Ovary (tissue), 9 donors: ENCODE data around the gene SPACA7. TPM values are rescaled to one million over a fixed set of nuclear protein-coding genes. Genes with fewer than 3 reads are reported as not detected.

Experiments
- DNase-seq, 5 donors: peaks; one replicate each; pipeline ENCODE4 v3.0.0-alpha.2; 2019 to 2020
- H3K27ac ChIP-seq, 2 donors: fragments of 200-600 bp; one replicate each; pipeline versions ENCODE4 v1.5.1 to v1.8.0; 2019 to 2022
- H3K27me3 ChIP-seq: fragments of 200-600 bp; one replicate; pipeline ENCODE4 v1.8.0; 2022
- H3K36me3 ChIP-seq: fragments of 200-600 bp; sonication (generic); one replicate; pipeline ENCODE4 v1.5.1; 2019
- H3K4me1 ChIP-seq: one replicate; pipeline ENCODE4 v1.8.1; 2013; ENCODE audit warnings: mild to moderate bottlenecking, moderate library complexity; ENCODE audit not compliant: insufficient read depth
- H3K4me3 ChIP-seq: fragments of 200-600 bp; sonication (generic); one replicate; pipeline ENCODE4 v1.5.1; 2017
- H3K9me3 ChIP-seq, 2 donors: fragments of 200-600 bp in 1 of 2; sonication (generic) in 1 of 2; one replicate each; pipeline versions ENCODE4 v1.5.1 to v1.8.1; 2013 to 2019; ENCODE audit warnings: mild to moderate bottlenecking in 1 of 2, moderate library complexity in 1 of 2
- EP300 ChIP-seq: sonication (generic); formaldehyde crosslinking; IDR thresholded peaks from one replicate; pipeline ENCODE4 v1.6.1; 2017; ENCODE audit warnings: antibody characterized with exemption
- POLR2A ChIP-seq: fragments of 450-650 bp; IDR thresholded peaks from one replicate; pipeline ENCODE4 v1.6.1; 2017; ENCODE audit warnings: antibody characterized with exemption, mild to moderate bottlenecking, moderate library complexity
- WGBS, 3 donors: extraction: QIAGEN DNeasy Blood & Tissue Kit in 1 of 3; methylation state at CpG; one replicate each; pipeline versions ENCODE4 v1.1.5 to v1.1.7; 2013 to 2017; 5-methylcytosine and 5-hydroxymethylcytosine counted together
- intact Hi-C, 4 donors: fragments of 100-400 bp; cut with DNase I; formaldehyde crosslinking; loops; one replicate each; pipeline versions ENCODE4 v1.11.0 to v1.15.1; 2022 to 2023
- polyA plus RNA-seq, 2 donors: library from polyadenylated mRNA; stranded (reverse); fragments of 200-250 nt in 1 of 2; fragments of 350-450 nt in 1 of 2; fragmentation: Illumina TruSeq in 1 of 2; extraction: RNeasy Lipid Tissue Mini Kit (QIAGEN cat#74804) in 1 of 2; gene quantifications; one replicate each; pipeline ENCODE4 v1.2.3, GENCODE V29; 2013 to 2014
- total RNA-seq, 7 donors: library from RNA; depleted of rRNA in 2 of 7; stranded (reverse); fragments of >200 nt in 2 of 7; fragmentation: NEBNext Ultra II Directional in 3 of 7; extraction: Animal tissue kit (Norgen Biotek cat#: 25700) in 3 of 7; gene quantifications; one replicate each; pipeline versions ENCODE4 v1.1.0 to v1.2.4, GENCODE V29; 2016 to 2023
- TF ChIP-seq, protein P1 (sequence below), 3 donors: fragments of 450-650 bp in 2 of 3; fragments of 200-600 bp in 1 of 3; IDR thresholded peaks; one replicate each; pipeline versions ENCODE4 v1.5.1 to v1.8.0; 2016 to 2022; ENCODE audit warnings: antibody characterized with exemption in 3 of 3, mild to moderate bottlenecking in 1 of 3
- donor health status: DM: no; HTN: no; CAD: no; lungs with moderate emphysema.
- donor health status: DM: no; HTN: no; CAD: no.
- donor health status: Bipolar disorder and iron deficiency.
- donor health status: DM: yes; HTN: yes; CAD: no.
- donor health status: DM: no; HTN: no; CAD: no.
- donor health status: DM: yes; HTN: yes; CAD: no.

The SPACA7 gene
- total and polyA plus RNA-seq, 9 donors, result not detected

DNA sequence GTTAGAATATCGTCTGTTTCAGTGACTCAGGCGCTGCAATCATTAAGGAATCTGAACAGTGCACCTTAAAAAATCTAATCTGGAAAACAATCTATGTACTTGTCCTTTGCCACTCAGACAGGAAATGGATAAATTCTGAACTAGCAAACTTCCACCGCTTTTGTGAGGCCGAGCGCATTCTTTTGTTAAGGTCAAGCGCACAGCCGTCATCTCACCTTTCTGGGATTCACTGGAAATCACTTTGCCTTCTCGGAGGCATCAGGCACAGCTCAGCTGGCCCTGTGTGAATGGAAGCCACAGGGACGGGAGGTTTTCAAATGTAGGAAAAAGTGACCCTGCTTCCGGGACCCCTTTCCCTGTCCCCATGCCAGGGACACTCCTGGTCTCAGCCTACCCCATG, 28.2 kb upstream of the SPACA7 start:
- Histone ChIP-seq H3K4me3 (no peak overlapping the region), H3K27me3 (no peaks in the 10 kb centered on the region), H3K27ac (no peak overlapping the region), H3K36me3 (no peaks in the 10 kb centered on the region), H3K9me3 (no peaks in the 10 kb centered on the region), H3K4me1 (no peaks in the 10 kb centered on the region)
- WGBS, 3 donors, result 49 to 59% (median 51%) methylated on average over 10 of the region's 10 CpGs
- intact Hi-C loops, result no loop called here
- TF ChIP-seq EP300, result no peak
- TF ChIP-seq, protein P1, sequence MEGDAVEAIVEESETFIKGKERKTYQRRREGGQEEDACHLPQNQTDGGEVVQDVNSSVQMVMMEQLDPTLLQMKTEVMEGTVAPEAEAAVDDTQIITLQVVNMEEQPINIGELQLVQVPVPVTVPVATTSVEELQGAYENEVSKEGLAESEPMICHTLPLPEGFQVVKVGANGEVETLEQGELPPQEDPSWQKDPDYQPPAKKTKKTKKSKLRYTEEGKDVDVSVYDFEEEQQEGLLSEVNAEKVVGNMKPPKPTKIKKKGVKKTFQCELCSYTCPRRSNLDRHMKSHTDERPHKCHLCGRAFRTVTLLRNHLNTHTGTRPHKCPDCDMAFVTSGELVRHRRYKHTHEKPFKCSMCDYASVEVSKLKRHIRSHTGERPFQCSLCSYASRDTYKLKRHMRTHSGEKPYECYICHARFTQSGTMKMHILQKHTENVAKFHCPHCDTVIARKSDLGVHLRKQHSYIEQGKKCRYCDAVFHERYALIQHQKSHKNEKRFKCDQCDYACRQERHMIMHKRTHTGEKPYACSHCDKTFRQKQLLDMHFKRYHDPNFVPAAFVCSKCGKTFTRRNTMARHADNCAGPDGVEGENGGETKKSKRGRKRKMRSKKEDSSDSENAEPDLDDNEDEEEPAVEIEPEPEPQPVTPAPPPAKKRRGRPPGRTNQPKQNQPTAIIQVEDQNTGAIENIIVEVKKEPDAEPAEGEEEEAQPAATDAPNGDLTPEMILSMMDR (IDR thresholded peaks at IDR 0.05), result no peak
- no peak for TF ChIP-seq POLR2A
- no peak for DNase-seq

DNA sequence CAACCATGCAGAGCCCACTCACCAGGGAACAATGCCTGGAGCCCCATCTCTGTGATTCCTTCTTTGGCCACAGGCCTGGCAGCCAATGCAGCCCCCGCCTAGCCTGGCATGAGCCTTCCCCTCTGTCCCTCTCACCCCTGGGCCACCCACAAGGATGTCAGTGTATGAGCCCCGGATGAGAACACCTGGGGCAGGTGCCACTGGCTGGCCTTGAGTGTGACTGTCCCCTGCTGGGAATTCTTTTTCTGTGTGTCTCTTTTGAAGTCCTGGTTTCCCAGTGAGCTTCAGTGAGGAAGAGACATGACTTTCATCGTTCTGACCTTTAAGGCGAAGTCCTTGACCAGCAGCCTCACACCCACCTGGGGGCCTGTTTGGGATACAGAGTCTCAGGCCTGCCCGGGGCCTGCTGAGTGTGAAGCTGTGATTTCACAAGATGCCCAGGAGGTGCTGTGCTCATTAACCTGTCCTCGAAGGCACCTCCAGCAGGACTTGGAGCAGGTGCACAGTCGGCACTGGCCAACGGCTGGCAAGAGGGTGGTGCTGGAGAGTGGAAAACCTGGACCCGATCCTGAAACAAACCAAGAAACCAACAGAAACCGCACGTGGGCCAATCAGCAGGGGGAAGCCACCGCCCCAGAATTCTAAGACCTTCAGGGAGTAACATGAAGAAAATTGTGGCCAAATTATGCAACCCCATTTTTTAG, 27.4 kb upstream of the SPACA7 start:
- TF ChIP-seq POLR2A (no peak), EP300 (no peak)
- TF ChIP-seq, protein P1 (IDR thresholded peaks at IDR 0.05), result no peak
- Histone ChIP-seq H3K36me3 (no peaks in the 10 kb centered on the region), H3K9me3 (no peaks in the 10 kb centered on the region), H3K27me3 (no peaks in the 10 kb centered on the region), H3K27ac (no peak overlapping the region), H3K4me3 (no peak overlapping the region), H3K4me1 (no peaks in the 10 kb centered on the region)
- 75 to 78% (median 77%) methylated on average over 12 of the region's 12 CpGs for WGBS, 3 donors
- intact Hi-C loops, result no loop called here
- no peak for DNase-seq

DNA sequence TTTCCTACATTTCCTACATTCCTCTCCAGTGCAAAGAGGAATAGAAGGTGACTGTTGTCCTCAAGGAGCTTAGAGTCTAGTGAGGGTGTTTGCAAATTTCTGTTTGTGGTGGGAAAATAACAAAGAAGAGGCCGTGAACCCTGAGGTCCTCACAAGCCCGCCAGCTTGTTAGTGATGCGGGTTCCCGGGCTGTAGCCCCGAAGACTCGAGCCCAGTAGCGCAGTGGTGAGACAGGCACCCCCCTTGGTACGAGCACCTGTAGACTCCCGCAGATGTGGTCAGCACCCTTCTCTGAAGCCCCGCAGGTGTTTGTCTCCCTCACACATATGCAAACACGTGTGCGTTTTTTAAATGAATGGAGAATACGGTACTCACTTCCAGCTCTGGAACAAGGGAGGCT, 26.5 kb upstream of the SPACA7 start:
- 67 to 74% (median 68%) methylated on average over 13 of the region's 13 CpGs for WGBS, 3 donors
- no peaks in the 10 kb centered on the region for H3K36me3 ChIP-seq
- intact Hi-C loops, result no loop called here
- no peaks in the 10 kb centered on the region for H3K27me3 ChIP-seq
- no peak for DNase-seq
- no peaks in the 10 kb centered on the region for H3K4me1 ChIP-seq
- H3K27ac ChIP-seq, result no peak overlapping the region
- TF ChIP-seq, protein P1 (IDR thresholded peaks at IDR 0.05), result no peak
- TF ChIP-seq POLR2A (no peak), EP300 (no peak)
- no peaks in the 10 kb centered on the region for H3K9me3 ChIP-seq
- no peak overlapping the region for H3K4me3 ChIP-seq

DNA sequence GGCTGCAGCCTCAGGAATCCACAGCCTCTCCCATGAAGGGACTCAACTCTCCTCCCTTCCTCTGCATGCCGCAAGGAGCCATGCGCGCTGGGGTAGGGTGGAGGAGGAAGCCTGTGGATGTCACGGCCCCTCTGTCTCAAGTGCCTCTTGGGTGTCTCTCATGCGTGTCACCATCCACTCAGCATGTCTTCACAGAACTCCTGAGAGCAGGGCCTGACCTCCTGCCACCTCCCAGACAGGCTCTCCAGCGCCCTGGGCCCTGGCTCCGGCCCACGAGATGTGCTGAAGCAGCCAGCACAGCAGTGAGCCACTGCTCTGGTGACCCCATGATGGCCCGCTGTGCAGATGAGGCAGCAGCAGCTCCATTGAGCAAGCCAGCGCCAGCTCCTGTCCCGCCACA, 25.9 kb upstream of the SPACA7 start:
- no peak for DNase-seq
- Histone ChIP-seq H3K36me3 (no peaks in the 10 kb centered on the region), H3K27me3 (no peaks in the 10 kb centered on the region), H3K9me3 (no peaks in the 10 kb centered on the region), H3K27ac (no peak overlapping the region), H3K4me1 (no peaks in the 10 kb centered on the region), H3K4me3 (no peak overlapping the region)
- no peak for TF ChIP-seq POLR2A
- no peak for TF ChIP-seq EP300
- TF ChIP-seq, protein P1 (IDR thresholded peaks at IDR 0.05), result no peak
- intact Hi-C loops, result no loop called here
- 66 to 91% (median 79%) methylated on average over 11 of the region's 11 CpGs for WGBS, 3 donors
